Central memory CD8-positive, alpha-beta T cell (primary cell): Measurements from ENCODE around the gene RAD51B.
"Not testable (repeated sequence)": the region's sequence is repeated elsewhere in the genome, so short reads cannot be mapped to it uniquely, and the experiment has no call there.

ENCODE experiments used
- ATAC-seq: fragments of 150-1000 bp; cut with Tn5 transposase; replicated peaks from 2 replicates; pipeline ENCODE4 v1.10.0; 2022; ENCODE audit warnings: mild to moderate bottlenecking, moderate FRiP score, moderate number of reproducible peaks; ENCODE audit not compliant: poor library complexity, severe bottlenecking; ENCODE audit errors: extremely low read depth
- DNase-seq, 2 donors: peaks; one replicate each; pipeline ENCODE4 v3.0.0; 2021; ENCODE audit warnings: low spot score in 2 of 2
- H3K27ac Mint-ChIP-seq: one replicate; pipeline ENCODE4 v1.8.0; 2022; ENCODE audit warnings: low read depth, mild to moderate bottlenecking, moderate library complexity, mixed read lengths
- H3K27me3 Mint-ChIP-seq: one replicate; pipeline ENCODE4 v1.8.0; 2022; ENCODE audit warnings: mixed read lengths
- H3K36me3 Mint-ChIP-seq: one replicate; pipeline ENCODE4 v1.8.0; 2022; ENCODE audit warnings: mild to moderate bottlenecking, moderate library complexity, mixed read lengths; ENCODE audit not compliant: insufficient read depth
- H3K4me1 Mint-ChIP-seq: one replicate; pipeline ENCODE4 v1.8.0; 2022; ENCODE audit warnings: mixed read lengths
- H3K4me3 Mint-ChIP-seq: one replicate; pipeline ENCODE4 v1.8.0; 2022; ENCODE audit warnings: mild to moderate bottlenecking, moderate library complexity, mixed read lengths
- H3K9me3 Mint-ChIP-seq: one replicate; pipeline ENCODE4 v1.8.0; 2022; ENCODE audit warnings: mixed read lengths

RAD51B gene

DNA sequence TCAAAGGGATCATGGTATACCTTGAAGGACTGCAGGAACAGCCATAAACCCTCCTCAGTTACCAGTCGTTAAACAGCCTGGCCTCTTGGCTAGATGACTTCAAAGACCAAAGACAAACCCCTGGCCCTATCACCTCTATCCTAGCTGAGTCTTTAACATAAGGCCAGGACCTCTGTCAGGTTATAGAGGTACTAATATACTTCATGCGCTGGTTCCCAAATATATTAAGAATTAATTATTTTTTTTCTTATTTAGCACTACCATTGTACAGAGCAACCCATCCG, 459.8 kb downstream of the RAD51B start:
- H3K27ac Mint-ChIP-seq = no peak overlapping the region

DNA sequence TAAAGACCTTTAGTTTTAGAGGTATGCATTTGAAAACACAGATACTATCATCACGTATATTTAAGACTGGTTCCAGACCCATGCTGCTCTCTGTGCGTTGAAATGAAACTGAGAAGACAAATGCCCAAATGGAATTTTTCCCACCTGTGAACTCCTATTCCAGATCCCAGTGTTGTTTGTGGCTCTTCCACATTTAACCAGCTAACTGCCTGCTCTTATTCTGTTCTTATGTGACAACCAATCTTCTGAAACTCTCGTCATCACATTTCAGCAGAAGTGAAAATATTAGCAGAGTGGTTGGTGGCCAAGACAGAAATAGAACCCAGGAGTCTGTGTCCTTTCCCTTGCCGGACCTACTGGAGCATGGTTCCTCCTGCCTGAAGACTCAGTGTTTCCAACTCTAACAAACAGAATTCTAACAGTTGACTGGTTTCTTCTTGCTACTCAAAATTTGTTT, 460.2 kb downstream of the RAD51B start:
- Mint-ChIP-seq H3K27me3 (no peaks in the 10 kb centered on the region), H3K4me3 (no peak overlapping the region), H3K9me3 (no peaks in the 10 kb centered on the region), H3K4me1 (peaks cover 45% of the 10 kb centered on the region), H3K27ac (no peak overlapping the region), H3K36me3 (peaks cover 6% of the 10 kb centered on the region)
- no peak for DNase-seq
- ATAC-seq = no peak

More for the DNA sequence above, 459.8 kb downstream of the RAD51B start:
- Mint-ChIP-seq H3K4me3 (no peak overlapping the region), H3K9me3 (no peaks in the 10 kb centered on the region), H3K4me1 (peaks cover 45% of the 10 kb centered on the region), H3K36me3 (peaks cover 6% of the 10 kb centered on the region), H3K27me3 (no peaks in the 10 kb centered on the region)
- ATAC-seq (no peak), DNase-seq (no peak)

DNA sequence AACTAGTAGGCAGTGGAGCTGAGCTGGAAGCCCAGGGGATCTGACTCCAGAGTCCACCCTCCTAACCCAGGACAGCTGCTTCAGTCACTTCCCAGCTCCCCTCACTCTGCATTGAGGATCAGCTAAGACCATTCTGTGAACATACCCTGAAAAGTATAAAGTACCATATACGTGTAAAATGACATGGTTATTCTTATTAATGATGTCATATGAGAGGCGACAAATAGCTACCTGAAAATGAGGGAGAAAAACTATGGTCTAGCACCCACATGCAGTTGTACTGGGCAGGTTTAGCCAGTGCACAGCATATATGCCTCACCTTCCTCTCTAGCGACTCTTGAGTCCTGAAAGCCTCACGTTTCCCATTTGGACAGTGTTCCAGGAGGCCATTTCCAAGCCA, 461.9 kb downstream of the RAD51B start:
- peaks cover 50% of the 10 kb centered on the region for H3K4me1 Mint-ChIP-seq
- H3K4me3 Mint-ChIP-seq = no peak overlapping the region
- H3K27ac Mint-ChIP-seq = no peak overlapping the region
- no peaks in the 10 kb centered on the region for H3K27me3 Mint-ChIP-seq
- H3K36me3 Mint-ChIP-seq = peaks cover 4% of the 10 kb centered on the region
- DNase-seq (no peak), ATAC-seq (no peak)
- H3K9me3 Mint-ChIP-seq = no peaks in the 10 kb centered on the region

DNA sequence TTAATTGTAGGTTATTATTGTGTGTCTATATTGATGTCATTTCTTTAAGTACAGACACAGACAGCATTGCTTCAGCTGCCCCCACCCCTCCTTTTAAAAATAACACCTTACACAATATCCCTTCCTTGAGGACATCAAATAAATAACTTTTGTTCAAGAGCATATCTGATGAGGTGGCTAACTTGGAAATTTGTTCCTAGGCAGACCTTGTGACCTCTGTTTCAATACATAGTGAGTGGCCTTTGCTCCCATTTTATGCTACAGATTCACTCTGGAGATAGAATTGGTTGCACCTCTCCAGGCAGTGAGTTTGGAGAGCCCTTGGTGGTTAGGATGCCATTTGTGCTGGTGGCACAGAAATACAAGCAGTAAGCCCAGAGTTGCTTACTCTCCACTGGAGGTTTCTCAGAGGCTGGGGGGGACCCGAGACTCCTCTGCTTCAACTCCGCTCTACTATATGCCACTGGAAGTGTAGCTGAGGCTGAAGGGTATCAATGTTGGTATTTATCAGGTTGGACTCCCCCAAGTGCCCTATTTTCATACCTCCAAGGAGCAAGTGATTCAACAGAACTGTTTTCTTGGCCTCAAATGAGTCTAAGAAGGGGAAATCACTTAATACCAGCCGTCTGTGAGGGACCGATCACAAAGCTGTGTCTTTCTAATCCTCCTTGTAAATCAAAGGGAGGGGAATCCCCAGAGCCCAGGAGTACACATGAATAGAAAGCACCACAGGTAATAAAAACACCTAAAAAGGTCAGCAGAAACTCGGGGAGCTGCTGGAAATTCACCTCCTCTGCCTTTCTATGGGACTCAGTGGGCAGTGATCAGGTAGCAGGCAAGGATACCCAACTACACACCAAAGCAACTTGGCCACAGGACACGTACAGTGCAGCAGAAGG, 463.1 kb downstream of the RAD51B start:
- Mint-ChIP-seq H3K9me3 (no peaks in the 10 kb centered on the region), H3K4me1 (peaks cover 62% of the 10 kb centered on the region), H3K27ac (peak overlapping the region; percentile 84), H3K27me3 (no peaks in the 10 kb centered on the region), H3K36me3 (peaks cover 5% of the 10 kb centered on the region), H3K4me3 (peak overlapping the region; percentile 38)
- ATAC-seq (peak; percentile 66), DNase-seq (peak in 1 of 2 donors; percentile 17)

DNA sequence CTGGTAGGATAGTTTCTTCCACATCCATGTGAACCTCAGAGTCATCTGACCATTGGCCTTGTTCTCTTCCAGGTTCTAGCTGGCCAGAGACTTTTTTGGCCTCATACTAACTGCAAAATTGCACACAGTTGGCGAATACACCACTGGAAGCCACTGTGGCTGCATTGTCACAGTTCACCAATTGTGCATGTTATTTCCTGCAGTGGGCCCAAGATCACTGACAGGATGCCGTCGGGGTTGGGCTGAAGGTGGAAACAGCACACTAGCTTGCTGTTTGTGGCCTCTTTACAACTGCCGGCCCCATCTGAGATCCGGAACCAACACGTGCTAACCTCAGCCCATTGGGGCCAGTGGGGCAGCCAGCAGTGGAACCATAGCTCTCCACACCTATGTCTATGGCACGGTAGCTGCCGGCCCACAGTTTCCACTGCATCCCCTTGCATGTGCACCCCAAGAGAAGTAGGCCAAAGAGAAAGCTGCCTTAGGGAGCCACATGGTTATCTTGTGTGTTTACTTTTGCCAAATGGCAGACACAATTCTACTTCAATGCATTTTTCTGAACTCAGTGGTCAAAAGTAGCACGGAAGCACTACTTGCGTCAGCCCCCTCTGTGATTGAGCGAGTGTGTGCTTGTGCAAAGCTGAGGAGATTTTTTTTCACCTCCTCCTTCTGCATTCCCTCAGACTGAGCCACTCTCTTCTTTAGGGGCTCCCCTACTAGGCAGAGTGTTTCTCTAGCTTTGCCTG, 464.0 kb downstream of the RAD51B start:
- H3K36me3 Mint-ChIP-seq = peaks cover 5% of the 10 kb centered on the region
- H3K27me3 Mint-ChIP-seq = no peaks in the 10 kb centered on the region
- DNase-seq = peak; percentile 43 to 54
- H3K27ac Mint-ChIP-seq = peak overlapping the region; percentile 84
- peak overlapping the region; percentile 50 for H3K4me3 Mint-ChIP-seq
- H3K4me1 Mint-ChIP-seq = peaks cover 63% of the 10 kb centered on the region
- H3K9me3 Mint-ChIP-seq = no peaks in the 10 kb centered on the region
- ATAC-seq = peak; percentile 88

DNA sequence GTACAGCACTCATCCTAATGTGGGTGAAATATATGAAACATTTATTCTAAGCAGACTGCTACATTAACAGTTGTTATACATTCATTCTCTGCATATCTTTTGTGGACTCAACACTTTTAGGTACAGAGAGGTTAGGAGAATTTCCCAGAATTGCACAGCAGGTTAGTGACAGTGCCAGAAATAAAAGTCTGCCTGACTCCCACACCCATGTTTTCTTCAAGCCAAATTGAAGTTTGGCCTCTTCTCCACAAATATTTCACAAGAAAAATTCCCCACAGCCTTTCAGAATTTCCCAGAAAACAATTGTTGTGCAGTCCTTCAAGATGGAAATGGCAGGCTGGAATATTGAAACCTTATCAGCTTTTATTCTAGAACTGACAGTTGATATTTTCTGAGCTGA, 464.8 kb downstream of the RAD51B start:
- no peaks in the 10 kb centered on the region for H3K9me3 Mint-ChIP-seq
- no peaks in the 10 kb centered on the region for H3K27me3 Mint-ChIP-seq
- peak overlapping the region; percentile 50 for H3K4me3 Mint-ChIP-seq
- H3K4me1 Mint-ChIP-seq = peaks cover 57% of the 10 kb centered on the region
- peak overlapping the region; percentile 84 for H3K27ac Mint-ChIP-seq
- DNase-seq (no peak), ATAC-seq (no peak)
- H3K36me3 Mint-ChIP-seq = peaks cover 5% of the 10 kb centered on the region

DNA sequence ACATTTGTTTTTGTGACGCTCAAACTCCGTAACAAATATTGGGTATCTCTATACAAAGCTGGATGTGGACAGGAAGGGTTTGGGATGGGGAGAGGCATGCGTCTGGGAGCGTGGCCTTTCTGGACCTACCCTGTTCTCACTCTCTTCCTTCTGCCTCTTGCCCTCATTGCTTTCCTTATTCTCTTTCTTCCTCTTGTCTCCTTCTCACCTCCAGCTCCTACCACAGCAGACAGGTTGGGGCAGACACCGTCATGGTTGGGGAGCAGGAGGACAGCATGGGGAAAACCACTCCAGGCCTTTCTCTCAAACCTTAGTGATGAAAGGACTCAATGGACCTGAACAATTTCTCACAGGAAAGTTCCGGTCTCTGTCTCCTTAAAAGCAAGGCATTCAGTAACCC, 465.3 kb downstream of the RAD51B start:
- ATAC-seq (no peak), DNase-seq (no peak)
- Mint-ChIP-seq H3K4me1 (peaks cover 57% of the 10 kb centered on the region), H3K9me3 (no peaks in the 10 kb centered on the region), H3K4me3 (peak overlapping the region; percentile 50), H3K36me3 (peaks cover 5% of the 10 kb centered on the region), H3K27me3 (no peaks in the 10 kb centered on the region), H3K27ac (peak overlapping the region; percentile 84)

DNA sequence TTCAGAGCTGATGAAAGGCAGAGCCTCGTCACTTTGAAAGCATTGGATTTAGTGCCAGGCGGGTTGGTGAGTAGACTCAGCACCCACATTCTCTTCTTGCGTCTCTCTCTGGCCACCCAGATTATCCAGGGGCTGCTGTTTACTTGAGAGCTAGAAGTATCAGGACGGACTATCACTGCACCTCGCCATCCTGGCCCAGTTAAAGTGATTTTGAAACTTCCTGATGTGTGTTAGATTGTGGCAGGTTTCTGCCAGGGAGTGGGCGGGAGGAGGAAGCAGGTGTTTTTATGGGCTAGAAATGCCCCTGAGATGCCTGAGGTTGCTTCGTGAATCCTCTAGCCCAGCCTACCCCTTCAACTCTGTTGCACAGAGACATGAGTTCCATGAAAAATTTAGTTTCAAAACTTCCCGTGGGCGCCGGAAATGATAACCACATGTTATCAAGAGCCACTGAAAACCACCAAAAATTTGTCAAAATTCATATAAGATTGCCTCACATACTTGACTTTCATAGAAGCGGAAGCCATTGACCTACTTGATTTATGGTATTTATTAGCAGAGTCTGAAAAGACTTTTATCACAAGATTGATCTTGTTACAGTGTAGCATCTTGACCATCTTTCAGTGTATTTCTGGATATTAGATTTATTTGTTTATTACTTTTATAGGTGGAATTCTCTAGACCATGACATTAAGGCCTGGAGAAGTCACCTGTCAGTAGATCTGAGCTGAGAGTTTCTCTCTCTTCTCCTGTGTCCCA, 466.0 kb downstream of the RAD51B start:
- Mint-ChIP-seq H3K36me3 (peaks cover 5% of the 10 kb centered on the region), H3K9me3 (no peaks in the 10 kb centered on the region), H3K27ac (peak overlapping the region; percentile 84), H3K27me3 (no peaks in the 10 kb centered on the region), H3K4me1 (peaks cover 57% of the 10 kb centered on the region), H3K4me3 (peak overlapping the region; percentile 50)
- no peak for ATAC-seq
- DNase-seq = peak in 1 of 2 donors; percentile 18

DNA sequence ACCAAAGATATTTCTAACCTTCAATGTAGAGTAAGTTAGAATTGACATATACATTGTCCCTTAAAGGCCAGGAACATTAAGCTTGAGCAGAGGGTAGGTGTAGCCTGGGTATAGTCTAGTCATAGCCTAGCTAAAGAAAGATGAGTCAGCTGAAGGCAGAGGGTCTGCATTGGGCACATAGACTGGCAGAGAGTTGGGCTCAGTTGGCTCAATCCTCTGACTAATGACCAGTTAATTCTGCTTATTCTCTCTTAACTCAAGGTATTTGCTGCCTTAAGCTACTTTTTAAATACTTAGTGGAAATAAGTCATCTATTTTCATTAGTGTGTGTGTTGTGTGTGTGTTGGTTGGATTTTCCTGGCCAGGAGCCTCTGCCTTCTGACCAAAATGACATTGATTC, 467.1 kb downstream of the RAD51B start:
- ATAC-seq = no peak
- Mint-ChIP-seq H3K27me3 (no peaks in the 10 kb centered on the region), H3K27ac (peak overlapping the region; percentile 84), H3K9me3 (no peaks in the 10 kb centered on the region), H3K4me3 (no peak overlapping the region), H3K36me3 (peaks cover 5% of the 10 kb centered on the region), H3K4me1 (peaks cover 57% of the 10 kb centered on the region)
- no peak for DNase-seq

DNA sequence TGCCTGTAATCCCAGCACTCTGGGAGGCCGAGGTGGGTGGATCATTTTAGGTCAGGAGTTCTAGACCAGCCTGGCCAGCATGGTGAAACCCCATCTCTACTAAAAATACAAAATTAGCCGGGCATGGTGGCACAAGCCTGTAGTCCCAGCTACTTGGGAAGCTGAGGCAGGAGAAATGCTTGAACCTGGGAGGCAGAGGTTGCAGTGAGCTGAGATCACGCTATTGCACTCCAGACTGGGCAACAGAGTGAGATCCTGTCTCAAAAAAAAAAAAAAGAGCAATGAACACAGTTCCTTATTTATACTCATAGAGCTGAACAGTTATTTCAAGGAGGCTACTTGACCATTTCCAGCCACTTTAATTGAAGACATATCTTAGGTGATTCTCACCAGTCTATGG, 469.9 kb downstream of the RAD51B start:
- not testable (repeated sequence) for H3K9me3 Mint-ChIP-seq, H3K27me3 Mint-ChIP-seq, ATAC-seq, H3K27ac Mint-ChIP-seq, H3K36me3 Mint-ChIP-seq, DNase-seq, H3K4me3 Mint-ChIP-seq
- H3K4me1 Mint-ChIP-seq = peaks cover 47% of the 10 kb centered on the region

DNA sequence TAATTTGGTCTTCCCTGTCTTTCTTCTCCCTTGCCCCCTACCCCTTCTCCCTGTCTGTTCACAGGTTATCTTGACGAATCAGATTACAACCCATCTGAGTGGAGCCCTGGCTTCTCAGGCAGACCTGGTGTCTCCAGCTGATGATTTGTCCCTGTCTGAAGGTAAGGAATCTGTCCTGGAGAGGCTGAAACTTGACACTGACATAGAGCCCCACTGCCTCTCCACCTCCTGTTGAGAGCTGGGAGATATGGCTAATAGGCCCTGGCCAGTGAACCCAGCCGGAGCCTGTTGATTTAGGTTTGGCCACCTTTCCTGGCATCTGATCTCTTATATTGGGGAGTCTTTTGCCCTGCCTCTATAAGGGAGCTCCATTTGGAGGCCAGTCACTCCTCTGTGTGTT, 472.2 kb downstream of the RAD51B start:
- peaks cover 1% of the 10 kb centered on the region for H3K36me3 Mint-ChIP-seq
- no peak overlapping the region for H3K4me3 Mint-ChIP-seq
- H3K4me1 Mint-ChIP-seq = peaks cover 24% of the 10 kb centered on the region
- H3K27ac Mint-ChIP-seq = no peak overlapping the region
- DNase-seq = no peak
- H3K27me3 Mint-ChIP-seq = no peaks in the 10 kb centered on the region
- no peak for ATAC-seq
- no peaks in the 10 kb centered on the region for H3K9me3 Mint-ChIP-seq

DNA sequence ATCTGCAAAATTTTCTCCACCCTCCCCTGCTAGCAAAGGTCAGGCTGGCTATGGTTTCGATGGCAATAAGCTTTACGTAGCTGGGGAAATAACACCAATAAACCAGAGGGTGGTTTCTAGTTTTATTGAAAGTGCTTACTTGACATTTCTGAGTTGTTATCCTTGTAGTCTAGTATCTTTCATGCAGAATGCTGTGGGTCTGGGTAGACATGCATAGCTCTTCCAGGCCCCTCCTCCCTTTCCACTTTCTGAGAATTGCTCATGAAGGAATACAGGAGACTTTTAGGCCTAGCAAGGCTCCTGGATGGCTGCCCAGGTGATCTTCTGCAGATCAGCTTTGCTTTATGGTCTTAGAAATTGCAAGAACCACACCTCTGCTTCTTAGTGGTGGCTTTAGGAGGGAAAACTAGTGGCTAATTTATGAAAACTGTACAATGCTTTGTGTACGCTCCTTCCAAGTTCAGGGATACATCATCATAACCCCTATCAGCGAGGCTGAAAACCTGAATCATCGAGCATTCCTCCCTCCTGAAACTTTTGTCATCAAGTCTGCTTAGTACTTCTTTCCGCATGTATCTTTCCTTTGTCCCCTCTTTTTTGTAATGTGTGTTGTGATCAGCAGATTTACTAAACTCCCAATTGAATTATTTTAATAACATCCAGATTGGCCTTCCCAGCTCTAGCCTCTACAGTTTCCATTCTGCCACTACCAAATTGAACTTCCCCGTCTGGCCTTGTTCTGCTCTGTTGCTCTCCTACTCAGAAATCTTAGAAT, 473.0 kb downstream of the RAD51B start:
- no peak for ATAC-seq
- H3K4me3 Mint-ChIP-seq = no peak overlapping the region
- H3K27me3 Mint-ChIP-seq = no peaks in the 10 kb centered on the region
- no peaks in the 10 kb centered on the region for H3K9me3 Mint-ChIP-seq
- H3K36me3 Mint-ChIP-seq = peaks cover under 1% of the 10 kb centered on the region
- H3K4me1 Mint-ChIP-seq = peaks cover 16% of the 10 kb centered on the region
- H3K27ac Mint-ChIP-seq = peak overlapping the region; percentile 16
- no peak for DNase-seq
